ENCODE results near the gene EPM2AIP1. TPM values are rescaled to one million over a fixed set of nuclear protein-coding genes. Genes with fewer than 3 reads are reported as not detected.
A peak's percentile ranks its signal among the peaks of the same experiment; 100 is the strongest.
"Not testable (repeated sequence)": the region's sequence is repeated elsewhere in the genome, so short reads cannot be mapped to it uniquely, and the experiment has no call there.

Gene EPM2AIP1
- total RNA-seq, 2 experiments from 2014 or later, result 31.7 to 35.7 TPM

DNA sequence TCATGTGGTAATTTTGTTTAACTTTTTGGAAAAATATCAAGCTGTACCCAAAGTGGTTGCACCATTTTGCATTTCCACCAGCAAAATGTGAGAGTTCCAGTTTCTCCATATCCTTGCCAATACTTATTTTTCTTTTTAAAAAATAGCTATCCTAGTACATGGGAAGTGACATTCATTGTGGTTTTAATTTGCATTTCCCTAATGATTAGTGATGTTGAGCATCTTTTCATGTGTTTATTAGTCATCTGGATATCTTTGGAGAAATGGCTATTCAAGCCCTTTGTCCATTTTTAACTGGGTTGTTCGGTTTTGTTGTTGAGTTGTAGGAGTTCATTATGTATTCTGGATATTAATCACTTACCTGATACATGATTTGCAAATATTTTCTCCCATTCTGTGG lies 28.6 kb downstream of the EPM2AIP1 start:
- Histone ChIP-seq H3K36me3 (ENCODE audit: insufficient read depth, low read length) (no peaks in the 10 kb centered on the region), H4K20me1 (ENCODE audit: insufficient read depth, low read length) (no peaks in the 10 kb centered on the region), H3K9me3 (ENCODE audit: low read length) (no peaks in the 10 kb centered on the region), H3K4me2 (ENCODE audit: low read length) (0 out of 2 replicates have a peak overlapping the region, but pooled peaks have one; percentile 2), H3K79me2 (ENCODE audit: insufficient read depth, low read depth, low read length) (no peaks in the 10 kb centered on the region), H3K4me3 (ENCODE audit: low read depth, low read length, poor library complexity, severe bottlenecking) (no peak overlapping the region), H3K9me2 (ENCODE audit: insufficient read depth, low read length) (no peaks in the 10 kb centered on the region), H3K27ac (ENCODE audit: low read depth, low read length, poor library complexity, severe bottlenecking) (no peak overlapping the region), H3K4me1 (ENCODE audit: insufficient read depth, low read length, poor library complexity, severe bottlenecking) (peaks cover 21% of the 10 kb centered on the region), H2AFZ (ENCODE audit: low read length) (peak overlapping the region; percentile 37; the same call in 1 of the 2 replicates)
- TF ChIP-seq, protein P1, sequence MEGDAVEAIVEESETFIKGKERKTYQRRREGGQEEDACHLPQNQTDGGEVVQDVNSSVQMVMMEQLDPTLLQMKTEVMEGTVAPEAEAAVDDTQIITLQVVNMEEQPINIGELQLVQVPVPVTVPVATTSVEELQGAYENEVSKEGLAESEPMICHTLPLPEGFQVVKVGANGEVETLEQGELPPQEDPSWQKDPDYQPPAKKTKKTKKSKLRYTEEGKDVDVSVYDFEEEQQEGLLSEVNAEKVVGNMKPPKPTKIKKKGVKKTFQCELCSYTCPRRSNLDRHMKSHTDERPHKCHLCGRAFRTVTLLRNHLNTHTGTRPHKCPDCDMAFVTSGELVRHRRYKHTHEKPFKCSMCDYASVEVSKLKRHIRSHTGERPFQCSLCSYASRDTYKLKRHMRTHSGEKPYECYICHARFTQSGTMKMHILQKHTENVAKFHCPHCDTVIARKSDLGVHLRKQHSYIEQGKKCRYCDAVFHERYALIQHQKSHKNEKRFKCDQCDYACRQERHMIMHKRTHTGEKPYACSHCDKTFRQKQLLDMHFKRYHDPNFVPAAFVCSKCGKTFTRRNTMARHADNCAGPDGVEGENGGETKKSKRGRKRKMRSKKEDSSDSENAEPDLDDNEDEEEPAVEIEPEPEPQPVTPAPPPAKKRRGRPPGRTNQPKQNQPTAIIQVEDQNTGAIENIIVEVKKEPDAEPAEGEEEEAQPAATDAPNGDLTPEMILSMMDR (conservative IDR thresholded peaks at IDR 0.05; ENCODE audit: low read length), result no peak
- TF ChIP-seq EZH2phosphoT487 (IDR thresholded peaks at IDR 0.05; ENCODE audit: borderline replicate concordance, low read depth, low read length), result no peak
- intact Hi-C loops (cut with micrococcal nuclease; ENCODE audit: unreplicated experiment), result no loop called here
- no peak for DNase-seq (ENCODE audit: low spot score)
- ChIA-PET CTCF (ENCODE audit: unreplicated experiment) (no interaction called here), POLR2A (interaction anchor here (0.6 to 0.9 kb wide), 7 partner anchors 14 to 261 kb away, joined by 3 to 5 read pairs (median 3); partner anchors contain the start of genes EPM2AIP1, MLH1 and TRANK1)
- no TSS peak for BruUV-seq (replicated peaks)

DNA sequence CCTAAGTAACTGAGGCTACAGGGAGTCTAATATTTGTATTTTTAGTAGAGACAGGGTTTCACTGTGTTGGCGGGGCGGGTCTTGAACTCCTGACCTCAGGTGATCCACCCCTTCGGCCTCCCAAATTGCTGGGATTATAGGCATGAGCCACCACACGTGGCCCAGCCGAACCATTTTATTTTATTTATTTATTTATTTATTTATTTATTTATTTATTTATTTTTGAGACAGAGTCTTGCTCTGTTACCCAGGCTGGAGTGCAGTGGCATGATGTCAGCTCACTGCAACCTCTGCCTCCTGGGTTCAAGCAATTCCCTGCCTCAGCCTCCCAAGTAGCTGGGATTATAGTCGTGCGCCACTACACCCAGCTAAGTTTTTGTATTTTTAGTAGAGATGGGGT lies 29.9 kb downstream of the EPM2AIP1 start:
- H3K9me2 ChIP-seq (ENCODE audit: insufficient read depth, low read length); H3K36me3 ChIP-seq (ENCODE audit: insufficient read depth, low read length); H3K79me2 ChIP-seq (ENCODE audit: insufficient read depth, low read depth, low read length); H3K4me2 ChIP-seq (ENCODE audit: low read length); H4K20me1 ChIP-seq (ENCODE audit: insufficient read depth, low read length); intact Hi-C loops (cut with micrococcal nuclease; ENCODE audit: unreplicated experiment); CTCF ChIA-PET (ENCODE audit: unreplicated experiment); DNase-seq (ENCODE audit: low spot score); H3K9me3 ChIP-seq (ENCODE audit: low read length); H3K27ac ChIP-seq (ENCODE audit: low read depth, low read length, poor library complexity, severe bottlenecking); H2AFZ ChIP-seq (ENCODE audit: low read length); H3K4me3 ChIP-seq (ENCODE audit: low read depth, low read length, poor library complexity, severe bottlenecking); BruUV-seq (replicated peaks); POLR2A ChIA-PET: not testable (repeated sequence)
- peaks cover 22% of the 10 kb centered on the region for H3K4me1 ChIP-seq (ENCODE audit: insufficient read depth, low read length, poor library complexity, severe bottlenecking)

GRCh38 chr3:36960502-36960901 lies 32.4 kb downstream of the EPM2AIP1 start:
- Histone ChIP-seq H3K27ac (ENCODE audit: low read depth, low read length, poor library complexity, severe bottlenecking) (no peak overlapping the region), H3K4me2 (ENCODE audit: low read length) (no peak overlapping the region), H3K79me2 (ENCODE audit: insufficient read depth, low read depth, low read length) (no peaks in the 10 kb centered on the region), H3K36me3 (ENCODE audit: insufficient read depth, low read length) (no peaks in the 10 kb centered on the region), H4K20me1 (ENCODE audit: insufficient read depth, low read length) (no peaks in the 10 kb centered on the region), H3K4me3 (ENCODE audit: low read depth, low read length, poor library complexity, severe bottlenecking) (no peak overlapping the region), H3K9me3 (ENCODE audit: low read length) (no peaks in the 10 kb centered on the region), H3K4me1 (ENCODE audit: insufficient read depth, low read length, poor library complexity, severe bottlenecking) (peaks cover 26% of the 10 kb centered on the region), H2AFZ (ENCODE audit: low read length) (no peak overlapping the region), H3K9me2 (ENCODE audit: insufficient read depth, low read length) (no peaks in the 10 kb centered on the region)
- TF ChIP-seq, protein P1 (conservative IDR thresholded peaks at IDR 0.05; ENCODE audit: low read length), result no peak
- no peak for TF ChIP-seq EZH2phosphoT487 (IDR thresholded peaks at IDR 0.05; ENCODE audit: borderline replicate concordance, low read depth, low read length)
- intact Hi-C loops (cut with micrococcal nuclease; ENCODE audit: unreplicated experiment), result no loop called here
- ChIA-PET CTCF (ENCODE audit: unreplicated experiment) (no interaction called here), POLR2A (interaction anchor here (0.6 to 2.2 kb wide), 5 partner anchors 11 to 285 kb away, joined by 3 to 10 read pairs (median 4); partner anchors contain the start of genes EPM2AIP1 and MLH1)
- no TSS peak for BruUV-seq (replicated peaks)
- no peak for DNase-seq (ENCODE audit: low spot score)

Data from OCI-LY7 (cell line).